H4 (cell line): ENCODE data around the gene THAP3. TPM values are rescaled to one million over a fixed set of nuclear protein-coding genes. Genes with fewer than 3 reads are reported as not detected.

ENCODE experiments used
- DNase-seq: peaks from one replicate; pipeline ENCODE4 v3.0.0-alpha.2; 2015; ENCODE audit warnings: low spot score
- total RNA-seq: library from RNA; depleted of rRNA; stranded (reverse); fragments of >200 nt; shearing (Covaris generic); gene quantifications from 2 replicates; pipeline ENCODE4 v1.2.3, GENCODE V29; 2014; rRNA removed

THAP3 gene, protein sequence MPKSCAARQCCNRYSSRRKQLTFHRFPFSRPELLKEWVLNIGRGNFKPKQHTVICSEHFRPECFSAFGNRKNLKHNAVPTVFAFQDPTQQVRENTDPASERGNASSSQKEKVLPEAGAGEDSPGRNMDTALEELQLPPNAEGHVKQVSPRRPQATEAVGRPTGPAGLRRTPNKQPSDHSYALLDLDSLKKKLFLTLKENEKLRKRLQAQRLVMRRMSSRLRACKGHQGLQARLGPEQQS
- total RNA-seq: 11.4 and 17.0 TPM in 2 replicates

DNA sequence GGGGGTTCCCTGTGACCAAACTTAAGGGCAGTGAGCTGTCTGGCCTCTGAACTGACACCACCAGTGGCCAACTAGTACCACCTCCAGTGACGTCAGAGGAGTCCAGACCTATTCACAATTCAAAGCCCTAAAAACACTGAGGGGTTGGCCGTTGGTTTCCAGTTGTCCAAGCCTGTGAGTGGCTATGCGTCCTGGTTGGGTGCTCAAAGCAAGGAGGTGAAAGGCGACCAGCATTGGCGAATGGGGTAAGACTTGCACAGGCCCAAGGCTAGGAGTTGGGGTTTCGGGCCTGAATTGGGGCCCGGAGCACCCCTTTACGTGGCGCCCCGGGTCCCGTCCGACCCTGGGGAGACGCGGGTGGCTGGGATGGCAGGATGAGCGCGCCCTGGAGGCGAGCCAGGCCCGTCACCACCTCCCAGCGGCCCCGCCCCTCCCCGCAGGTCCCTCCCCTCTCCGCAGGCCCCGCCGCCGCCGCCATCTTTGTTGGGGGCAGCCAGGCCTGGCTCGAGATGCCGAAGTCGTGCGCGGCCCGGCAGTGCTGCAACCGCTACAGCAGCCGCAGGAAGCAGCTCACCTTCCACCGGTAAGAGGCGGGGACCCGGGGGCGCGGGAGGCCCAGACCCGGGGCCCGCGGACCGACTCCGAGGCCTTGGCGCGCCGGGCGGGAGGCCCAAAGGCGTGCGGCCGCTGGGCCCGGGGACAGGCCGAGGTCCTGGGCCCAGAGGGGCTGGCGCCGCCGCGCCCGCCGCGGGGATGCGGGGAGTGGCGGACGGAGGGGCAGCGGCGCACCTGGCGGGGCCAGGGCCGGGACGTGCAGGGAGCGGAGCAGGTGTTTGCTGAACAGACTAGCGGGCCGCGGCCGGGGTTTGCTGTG is at the start of gene THAP3:
TSS of gene THAP3 (plus strand) at position 159 of the 874 bp plus-strand sequence. CDS start at position 510, 351 bp downstream.
- DNase-seq: peak; percentile 27

DNA sequence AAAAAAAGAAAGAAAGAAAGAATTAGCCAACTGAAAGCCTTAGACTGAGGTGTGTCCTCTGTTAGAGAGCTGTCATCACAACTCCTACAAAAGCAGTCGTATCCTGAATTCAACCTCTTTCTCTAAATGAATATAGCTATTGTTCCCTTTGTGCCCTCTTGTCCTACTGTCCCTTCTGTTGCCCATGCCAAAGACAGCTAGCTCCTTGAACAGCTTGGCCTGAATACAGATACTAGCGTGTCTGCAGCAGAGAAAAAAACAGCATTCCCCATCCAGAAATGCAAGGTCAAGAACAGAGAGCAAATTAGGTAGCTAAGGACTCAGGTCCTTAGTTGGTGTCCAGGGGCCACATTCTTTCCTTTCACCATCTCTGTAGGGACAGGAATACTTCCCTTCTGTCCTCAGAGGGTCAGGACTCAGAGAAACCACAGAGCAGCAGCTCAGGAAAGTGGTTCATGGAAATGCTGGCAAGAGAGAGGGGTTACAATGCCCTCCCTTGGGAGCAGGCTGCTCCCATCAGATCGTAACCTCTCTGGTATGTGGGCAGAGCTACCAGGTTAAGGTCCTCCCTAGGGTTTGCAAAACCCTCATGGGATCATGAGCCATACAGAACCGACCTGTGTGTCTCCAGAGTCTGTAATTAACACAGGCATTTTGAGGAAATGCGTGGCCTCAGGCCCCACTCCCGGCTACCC is 46.7 kb upstream of the THAP3 start:
- DNase-seq: no peak

DNA sequence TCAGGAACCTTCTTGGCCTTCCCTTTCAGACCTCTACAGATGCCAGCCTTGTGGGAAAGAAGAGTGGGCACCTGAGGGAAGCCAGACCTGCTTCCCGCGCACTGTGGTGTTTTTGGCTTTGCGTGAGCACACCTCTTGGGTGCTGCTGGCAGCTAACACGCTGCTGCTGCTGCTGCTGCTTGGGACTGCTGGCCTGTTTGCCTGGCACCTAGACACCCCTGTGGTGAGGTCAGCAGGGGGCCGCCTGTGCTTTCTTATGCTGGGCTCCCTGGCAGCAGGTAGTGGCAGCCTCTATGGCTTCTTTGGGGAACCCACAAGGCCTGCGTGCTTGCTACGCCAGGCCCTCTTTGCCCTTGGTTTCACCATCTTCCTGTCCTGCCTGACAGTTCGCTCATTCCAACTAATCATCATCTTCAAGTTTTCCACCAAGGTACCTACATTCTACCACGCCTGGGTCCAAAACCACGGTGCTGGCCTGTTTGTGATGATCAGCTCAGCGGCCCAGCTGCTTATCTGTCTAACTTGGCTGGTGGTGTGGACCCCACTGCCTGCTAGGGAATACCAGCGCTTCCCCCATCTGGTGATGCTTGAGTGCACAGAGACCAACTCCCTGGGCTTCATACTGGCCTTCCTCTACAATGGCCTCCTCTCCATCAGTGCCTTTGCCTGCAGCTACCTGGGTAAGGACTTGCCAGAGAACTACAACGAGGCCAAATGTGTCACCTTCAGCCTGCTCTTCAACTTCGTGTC is 45.9 kb upstream of the THAP3 start:
- DNase-seq: no peak

DNA sequence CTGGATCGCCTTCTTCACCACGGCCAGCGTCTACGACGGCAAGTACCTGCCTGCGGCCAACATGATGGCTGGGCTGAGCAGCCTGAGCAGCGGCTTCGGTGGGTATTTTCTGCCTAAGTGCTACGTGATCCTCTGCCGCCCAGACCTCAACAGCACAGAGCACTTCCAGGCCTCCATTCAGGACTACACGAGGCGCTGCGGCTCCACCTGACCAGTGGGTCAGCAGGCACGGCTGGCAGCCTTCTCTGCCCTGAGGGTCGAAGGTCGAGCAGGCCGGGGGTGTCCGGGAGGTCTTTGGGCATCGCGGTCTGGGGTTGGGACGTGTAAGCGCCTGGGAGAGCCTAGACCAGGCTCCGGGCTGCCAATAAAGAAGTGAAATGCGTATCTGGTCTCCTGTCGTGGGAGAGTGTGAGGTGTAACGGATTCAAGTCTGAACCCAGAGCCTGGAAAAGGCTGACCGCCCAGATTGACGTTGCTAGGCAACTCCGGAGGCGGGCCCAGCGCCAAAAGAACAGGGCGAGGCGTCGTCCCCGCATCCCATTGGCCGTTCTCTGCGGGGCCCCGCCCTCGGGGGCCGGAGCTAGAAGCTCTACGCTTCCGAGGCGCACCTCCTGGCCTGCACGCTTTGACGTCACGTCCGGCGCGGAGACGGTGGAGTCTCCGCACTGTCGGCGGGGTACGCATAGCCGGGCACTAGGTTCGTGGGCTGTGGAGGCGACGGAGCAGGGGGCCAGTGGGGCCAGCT is 45.1 kb upstream of the THAP3 start, which contains the start of gene ZBTB48:
TSS of gene ZBTB48 (plus strand) at position 621 of the 745 bp plus-strand sequence. CDS start 616 bp downstream, outside the sequence.
- peak; percentile 89 for DNase-seq

DNA sequence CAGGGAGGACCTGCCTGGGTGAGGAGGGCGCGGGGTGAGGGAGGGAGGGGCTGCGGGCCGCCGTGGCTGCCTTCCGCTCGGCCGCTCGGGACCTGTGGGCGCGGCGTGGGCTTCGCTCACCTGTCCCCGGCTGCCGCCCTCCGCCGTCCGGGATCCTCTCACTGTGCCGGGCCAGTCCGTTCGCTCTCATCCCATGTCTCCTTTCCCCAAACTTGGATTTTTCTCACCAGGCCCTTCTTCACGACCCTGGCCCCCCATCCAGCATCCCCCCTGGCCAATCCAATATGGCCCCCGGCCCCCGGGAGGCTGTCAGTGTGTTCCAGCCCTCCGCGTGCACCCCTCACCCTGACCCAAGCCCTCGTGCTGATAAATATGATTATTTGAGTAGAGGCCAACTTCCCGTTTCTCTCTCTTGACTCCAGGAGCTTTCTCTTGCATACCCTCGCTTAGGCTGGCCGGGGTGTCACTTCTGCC is 44.5 kb upstream of the THAP3 start:
- DNase-seq: no peak

DNA sequence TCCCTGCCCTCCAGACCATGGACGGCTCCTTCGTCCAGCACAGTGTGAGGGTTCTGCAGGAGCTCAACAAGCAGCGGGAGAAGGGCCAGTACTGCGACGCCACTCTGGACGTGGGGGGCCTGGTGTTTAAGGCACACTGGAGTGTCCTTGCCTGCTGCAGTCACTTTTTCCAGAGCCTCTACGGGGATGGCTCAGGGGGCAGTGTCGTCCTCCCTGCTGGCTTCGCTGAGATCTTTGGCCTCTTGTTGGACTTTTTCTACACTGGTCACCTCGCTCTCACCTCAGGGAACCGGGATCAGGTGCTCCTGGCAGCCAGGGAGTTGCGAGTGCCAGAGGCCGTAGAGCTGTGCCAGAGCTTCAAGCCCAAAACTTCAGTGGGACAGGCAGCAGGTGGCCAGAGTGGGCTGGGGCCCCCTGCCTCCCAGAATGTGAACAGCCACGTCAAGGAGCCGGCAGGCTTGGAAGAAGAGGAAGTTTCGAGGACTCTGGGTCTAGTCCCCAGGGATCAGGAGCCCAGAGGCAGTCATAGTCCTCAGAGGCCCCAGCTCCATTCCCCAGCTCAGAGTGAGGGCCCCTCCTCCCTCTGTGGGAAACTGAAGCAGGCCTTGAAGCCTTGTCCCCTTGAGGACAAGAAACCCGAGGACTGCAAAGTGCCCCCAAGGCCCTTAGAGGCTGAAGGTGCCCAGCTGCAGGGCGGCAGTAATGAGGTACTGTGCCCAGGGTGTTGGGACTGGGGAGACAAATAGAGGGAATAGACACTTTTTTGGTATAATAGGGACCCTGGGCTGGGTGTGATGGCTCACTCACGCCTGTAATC is 43.9 kb upstream of the THAP3 start:
- DNase-seq: no peak

DNA sequence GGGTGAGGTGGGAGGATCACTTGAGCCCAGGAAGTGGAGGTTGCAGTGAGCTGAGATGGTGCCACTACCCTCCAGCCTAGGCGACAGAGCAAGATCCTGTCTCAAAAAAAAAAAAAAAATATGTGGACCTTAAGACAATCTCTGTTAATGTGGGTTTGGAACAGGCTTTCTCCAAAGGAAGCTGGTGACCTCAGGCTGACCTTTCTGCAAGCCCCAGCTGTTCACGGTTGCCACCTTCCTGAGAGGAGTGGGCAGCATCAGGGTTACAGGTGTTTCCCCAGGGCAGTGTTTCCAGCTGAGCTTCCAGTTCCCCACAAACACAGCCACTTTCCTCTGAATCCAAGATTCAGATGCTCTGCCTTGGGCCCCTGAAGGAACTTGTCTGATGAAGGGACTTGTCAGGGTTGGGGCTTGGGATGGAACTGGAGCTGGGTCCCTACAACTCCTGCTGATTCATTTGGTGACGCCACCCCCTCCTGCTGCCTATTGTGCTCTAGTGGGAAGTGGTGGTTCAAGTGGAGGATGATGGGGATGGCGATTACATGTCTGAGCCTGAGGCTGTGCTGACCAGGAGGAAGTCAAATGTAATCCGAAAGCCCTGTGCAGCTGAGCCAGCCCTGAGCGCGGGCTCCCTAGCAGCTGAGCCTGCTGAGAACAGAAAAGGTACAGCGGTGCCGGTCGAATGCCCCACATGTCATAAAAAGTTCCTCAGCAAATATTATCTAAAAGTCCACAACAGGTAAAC is 42.9 kb upstream of the THAP3 start:
- DNase-seq: no peak

DNA sequence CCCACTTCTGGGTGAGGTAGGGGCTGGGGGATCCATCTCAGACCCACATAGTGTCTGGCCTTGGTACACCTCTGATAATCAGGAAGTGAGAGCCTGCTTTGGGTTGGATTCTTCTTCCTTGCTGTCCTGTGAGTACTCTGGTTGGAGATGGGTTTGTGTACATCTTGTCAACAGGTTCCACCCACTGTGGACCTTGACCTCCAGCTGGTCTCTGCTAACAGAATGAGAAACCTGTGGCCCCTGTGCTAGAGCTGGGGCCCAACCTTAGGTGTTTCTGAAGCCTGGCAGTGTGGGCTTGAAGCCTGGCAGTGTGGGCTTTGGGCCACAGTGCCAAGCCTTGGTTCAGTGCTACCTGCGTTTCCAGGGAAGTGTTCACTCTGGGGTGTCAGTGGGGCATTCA is 42.3 kb upstream of the THAP3 start:
- no peak for DNase-seq

DNA sequence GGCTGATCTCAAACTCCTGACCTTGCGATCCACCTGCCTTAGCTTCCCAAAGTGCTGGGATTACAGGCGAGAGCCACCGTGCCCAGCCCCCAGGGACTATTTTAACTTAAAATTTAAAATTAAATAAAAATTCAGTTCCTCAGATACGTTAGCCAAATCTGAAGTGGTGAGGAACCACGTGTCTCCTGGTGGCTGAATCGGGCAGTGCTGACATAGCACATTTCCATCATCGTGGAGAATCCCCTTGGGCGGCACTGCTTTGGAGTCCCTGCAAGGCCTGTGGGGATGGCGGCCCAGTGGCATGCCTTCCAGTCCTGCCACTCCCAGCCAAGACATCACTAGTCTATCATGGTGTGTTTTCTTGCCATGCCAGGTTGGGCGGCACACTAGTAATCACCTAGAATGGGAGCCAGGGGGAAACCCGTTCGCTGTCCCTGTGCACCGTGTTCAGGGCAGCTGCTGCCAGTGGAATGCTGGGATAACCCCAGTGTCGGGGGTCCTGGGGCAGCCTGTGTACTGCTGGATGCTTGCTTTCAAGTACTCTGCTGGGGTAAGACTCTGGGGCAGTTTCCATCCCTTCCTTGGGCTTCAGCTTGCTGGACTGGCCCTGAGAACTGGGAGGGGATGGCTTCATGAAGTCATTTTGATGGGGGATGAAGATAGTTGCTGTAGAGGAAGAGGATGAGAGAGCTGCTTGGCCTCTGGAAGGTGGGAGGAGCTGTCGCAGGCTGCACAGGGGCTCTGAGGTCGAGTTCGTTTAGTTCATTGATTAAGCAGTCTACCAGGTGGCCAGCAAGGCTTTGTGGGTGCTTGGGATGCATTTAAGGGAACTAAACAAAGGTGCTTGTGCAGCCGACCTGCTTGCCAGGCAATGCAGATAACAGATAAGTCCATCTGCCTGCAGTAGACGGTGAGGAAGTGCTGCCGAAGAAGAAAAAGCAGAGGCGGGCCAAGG is 40.3 kb upstream of the THAP3 start:
- no peak for DNase-seq

DNA sequence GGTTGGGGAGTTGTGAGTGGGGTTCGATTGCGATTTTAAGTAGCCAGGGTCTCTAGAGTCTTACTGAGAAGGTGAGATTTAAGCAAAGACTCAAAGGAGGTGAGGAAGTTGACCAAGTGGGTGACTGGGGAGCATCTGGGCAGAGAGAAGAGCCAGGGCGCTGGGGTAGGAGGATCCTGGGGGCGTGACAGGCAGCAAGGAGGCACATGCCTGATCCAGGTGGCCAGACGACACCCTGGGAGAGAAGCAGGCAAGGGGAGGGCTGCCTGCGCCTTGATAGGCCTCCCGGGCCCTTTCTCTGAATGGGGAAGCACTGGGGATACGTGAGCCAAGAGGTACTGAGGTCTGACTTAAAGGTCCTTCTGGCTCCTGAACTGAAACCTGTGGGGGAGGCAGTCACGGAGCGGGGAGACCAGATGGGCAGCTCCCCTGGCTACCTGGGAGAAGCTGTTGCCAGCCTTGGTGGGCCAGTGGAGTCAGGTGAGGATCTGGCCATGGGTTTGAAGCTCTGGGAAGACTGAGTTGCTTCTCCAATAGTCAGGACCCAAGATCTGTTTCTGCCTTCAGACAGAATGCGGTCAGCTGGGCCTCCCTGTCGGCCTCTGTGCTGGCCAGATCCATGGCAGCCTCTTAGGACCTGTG is 39.5 kb upstream of the THAP3 start:
- no peak for DNase-seq

DNA sequence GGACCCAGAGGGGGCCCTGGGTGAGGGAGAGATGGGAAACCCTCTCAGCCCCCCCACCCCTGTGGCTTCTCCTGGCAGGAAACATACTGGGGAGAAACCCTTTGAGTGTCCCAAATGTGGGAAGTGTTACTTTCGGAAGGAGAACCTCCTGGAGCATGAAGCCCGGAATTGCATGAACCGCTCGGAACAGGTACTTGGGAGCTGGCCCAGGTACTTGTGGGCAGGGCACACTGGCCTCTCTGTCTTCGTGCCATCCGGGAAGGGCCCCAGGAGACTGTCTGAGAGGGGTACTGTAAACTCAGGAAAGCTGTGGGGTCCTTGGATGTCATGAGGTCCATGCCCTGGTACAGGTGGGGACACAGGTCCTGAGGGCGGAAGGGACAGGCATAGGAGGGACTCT is 38.8 kb upstream of the THAP3 start:
- no peak for DNase-seq

DNA sequence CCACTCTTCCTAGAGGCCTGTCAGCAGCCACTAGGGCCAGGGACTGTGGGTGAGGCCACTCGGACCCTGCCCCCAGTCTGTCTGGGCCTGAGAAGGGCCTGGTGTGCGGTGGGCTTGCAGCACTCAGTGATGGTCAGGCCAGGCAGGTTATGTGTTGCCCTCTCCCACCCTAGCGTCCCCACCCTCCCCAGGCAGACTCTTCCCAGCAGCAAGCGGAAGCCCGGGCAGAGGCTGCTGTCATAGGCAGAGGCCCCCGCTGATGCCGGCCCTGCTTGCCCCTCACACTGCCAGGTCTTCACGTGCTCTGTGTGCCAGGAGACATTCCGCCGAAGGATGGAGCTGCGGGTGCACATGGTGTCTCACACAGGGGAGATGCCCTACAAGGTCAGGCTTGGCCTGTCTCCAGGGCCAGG is 38.3 kb upstream of the THAP3 start:
- DNase-seq: no peak

DNA sequence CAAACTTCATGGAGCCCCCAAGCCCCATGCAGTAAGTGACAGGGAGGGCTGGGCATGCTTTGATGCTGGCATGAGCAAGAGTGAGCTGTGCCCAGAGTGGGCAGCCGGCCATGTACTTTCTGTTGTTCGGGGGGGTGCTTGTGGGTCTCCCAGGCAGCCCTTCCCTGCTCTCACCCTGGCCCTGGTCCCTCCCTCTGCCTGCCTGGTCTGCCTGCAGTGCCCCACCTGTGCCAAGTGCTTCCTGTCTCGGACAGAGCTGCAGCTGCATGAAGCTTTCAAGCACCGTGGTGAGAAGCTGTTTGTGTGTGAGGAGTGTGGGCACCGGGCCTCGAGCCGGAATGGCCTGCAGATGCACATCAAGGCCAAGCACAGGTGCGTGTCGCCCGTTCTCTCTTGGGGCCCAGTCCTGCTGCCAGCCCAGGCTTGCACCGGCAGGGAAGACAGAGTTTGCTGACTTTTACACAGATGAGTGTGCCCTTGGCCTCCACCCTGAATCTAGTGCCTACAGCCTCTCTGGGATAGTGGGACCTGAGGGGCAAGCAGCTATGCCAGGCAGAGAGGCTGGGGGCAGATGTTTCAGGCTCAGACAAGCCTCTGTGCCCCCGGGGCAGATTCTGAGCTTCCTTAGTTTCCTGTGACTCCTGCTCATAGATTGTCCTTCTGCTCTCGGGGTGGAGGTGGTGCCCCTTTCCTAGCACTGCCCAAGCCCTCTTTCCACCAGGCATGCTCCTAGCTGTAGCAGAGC is 37.2 kb upstream of the THAP3 start:
- DNase-seq: no peak

DNA sequence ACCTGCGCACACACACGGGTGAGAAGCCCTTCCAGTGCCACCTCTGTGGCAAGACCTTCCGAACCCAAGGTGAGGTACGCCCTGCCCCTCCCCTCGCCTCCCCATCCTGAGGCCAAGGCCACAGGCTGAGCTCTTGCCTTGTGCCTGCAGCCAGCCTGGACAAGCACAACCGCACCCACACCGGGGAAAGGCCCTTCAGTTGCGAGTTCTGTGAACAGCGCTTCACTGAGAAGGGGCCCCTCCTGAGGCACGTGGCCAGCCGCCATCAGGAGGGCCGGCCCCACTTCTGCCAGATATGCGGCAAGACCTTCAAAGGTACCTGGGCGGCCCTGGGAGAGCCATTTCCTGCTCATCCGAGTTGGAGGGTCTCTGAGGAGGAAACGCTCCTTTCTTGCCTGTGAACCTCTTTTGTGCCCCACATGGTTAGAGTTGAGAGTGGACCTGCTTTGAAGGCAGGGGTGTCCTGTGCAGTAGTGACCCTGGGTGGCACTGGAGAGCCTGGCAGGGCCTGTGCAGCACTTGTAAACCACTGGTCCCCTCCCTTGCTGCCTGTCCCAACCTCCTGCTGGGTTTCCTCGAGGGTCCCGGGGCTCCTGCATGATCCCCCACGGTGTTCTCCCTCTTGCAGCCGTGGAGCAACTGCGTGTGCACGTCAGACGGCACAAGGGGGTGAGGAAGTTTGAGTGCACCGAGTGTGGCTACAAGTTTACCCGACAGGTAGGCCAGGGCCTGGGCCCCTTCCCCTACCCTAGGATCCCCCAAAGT is 36.4 kb upstream of the THAP3 start:
- no peak for DNase-seq

DNA sequence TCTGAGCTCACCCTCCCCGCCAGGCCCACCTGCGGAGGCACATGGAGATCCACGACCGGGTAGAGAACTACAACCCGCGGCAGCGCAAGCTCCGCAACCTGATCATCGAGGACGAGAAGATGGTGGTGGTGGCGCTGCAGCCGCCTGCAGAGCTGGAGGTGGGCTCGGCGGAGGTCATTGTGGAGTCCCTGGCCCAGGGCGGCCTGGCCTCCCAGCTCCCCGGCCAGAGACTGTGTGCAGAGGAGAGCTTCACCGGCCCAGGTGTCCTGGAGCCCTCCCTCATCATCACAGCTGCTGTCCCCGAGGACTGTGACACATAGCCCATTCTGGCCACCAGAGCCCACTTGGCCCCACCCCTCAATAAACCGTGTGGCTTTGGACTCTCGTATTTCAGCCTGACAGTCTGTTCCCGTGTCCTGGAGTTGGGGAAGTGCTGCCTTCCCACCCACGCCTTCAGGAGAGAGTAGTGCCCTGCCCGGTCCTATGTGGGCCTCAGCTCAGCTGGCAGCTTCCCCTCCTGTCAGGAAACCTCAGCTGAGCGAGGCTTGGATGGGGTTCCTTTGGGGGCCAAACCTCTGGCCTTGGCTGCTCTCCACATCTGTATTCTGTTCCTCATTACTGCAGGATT is 35.7 kb upstream of the THAP3 start:
- no peak for DNase-seq

DNA sequence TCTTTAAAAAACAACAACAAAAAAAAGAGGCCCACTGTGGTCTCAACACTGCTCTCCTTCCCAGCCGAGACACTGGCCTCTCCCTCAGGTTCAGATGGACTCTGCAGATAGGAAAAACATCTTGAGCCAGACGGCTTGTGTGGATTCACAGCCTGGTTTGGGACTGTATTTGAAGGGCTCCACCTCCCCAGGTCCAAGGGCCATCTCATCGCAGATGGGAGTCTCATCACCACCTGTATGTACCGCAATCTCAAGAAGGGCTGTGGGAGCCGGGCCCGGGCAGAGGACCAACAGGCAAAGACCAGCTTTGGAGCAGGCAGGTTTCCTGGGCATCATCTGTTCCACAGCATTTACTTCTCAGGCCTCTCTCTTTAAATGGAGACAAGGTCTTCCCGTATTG is 34.6 kb upstream of the THAP3 start:
- no peak for DNase-seq
